Choroid plexus epithelial cell (primary cell): ENCODE measurements around the gene CTDSP2.
"Not testable (repeated sequence)": the region's sequence is repeated elsewhere in the genome, so short reads cannot be mapped to it uniquely, and the experiment has no call there.

Experiments
- DNase-seq: peaks from one replicate; pipeline ENCODE4 v3.0.0-alpha.2; 2010; ENCODE audit warnings: low read depth
- H3K4me3 ChIP-seq: 2 replicates; pipeline ENCODE4 v1.5.1; 2011; ENCODE audit warnings: low read depth, mild to moderate bottlenecking, control low read depth, low read length, moderate library complexity
- TF ChIP-seq, protein P1 (sequence below): conservative IDR thresholded peaks from 2 replicates; pipeline ENCODE4 v1.5.1; 2011; ENCODE audit warnings: low read depth, mild to moderate bottlenecking, control low read depth, inconsistent platforms, low read length, moderate library complexity

The CTDSP2 gene

DNA sequence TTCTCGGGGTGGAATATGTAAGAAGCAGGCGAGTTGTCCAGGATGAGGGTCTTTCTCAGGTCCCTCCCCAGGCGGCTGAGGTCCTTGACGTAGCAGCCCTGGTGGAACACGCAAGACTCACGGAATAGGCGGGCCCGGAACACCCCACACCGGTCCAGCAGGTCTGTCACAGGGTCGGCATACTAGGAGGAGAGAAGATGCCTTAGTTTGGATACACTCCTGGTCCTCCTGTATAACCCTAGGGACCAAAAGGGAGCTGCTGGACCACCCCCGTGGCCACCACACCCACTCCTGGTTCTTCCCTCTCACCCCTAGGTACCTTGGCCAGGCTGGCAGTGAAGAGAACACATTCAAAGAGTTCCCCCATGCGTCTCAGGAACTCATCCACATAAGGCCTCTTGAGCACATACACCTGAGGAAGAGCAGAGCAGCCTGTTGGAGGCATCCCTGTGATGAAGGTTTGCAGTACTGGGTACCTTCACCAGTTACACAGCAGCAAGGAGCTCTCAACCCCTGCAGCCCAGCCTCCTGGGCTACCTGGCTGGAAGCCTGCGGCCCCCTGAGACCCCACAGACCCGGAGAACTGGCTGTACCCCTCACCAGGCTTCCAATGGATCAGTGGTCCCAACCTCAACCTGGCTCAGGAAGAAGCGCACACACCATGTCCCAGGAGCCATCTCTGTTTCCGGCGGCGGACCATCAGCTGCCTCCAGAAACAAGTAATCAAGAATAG is 22.5 kb downstream of the CTDSP2 start:
- no peak overlapping the region for H3K4me3 ChIP-seq
- TF ChIP-seq, protein P1, sequence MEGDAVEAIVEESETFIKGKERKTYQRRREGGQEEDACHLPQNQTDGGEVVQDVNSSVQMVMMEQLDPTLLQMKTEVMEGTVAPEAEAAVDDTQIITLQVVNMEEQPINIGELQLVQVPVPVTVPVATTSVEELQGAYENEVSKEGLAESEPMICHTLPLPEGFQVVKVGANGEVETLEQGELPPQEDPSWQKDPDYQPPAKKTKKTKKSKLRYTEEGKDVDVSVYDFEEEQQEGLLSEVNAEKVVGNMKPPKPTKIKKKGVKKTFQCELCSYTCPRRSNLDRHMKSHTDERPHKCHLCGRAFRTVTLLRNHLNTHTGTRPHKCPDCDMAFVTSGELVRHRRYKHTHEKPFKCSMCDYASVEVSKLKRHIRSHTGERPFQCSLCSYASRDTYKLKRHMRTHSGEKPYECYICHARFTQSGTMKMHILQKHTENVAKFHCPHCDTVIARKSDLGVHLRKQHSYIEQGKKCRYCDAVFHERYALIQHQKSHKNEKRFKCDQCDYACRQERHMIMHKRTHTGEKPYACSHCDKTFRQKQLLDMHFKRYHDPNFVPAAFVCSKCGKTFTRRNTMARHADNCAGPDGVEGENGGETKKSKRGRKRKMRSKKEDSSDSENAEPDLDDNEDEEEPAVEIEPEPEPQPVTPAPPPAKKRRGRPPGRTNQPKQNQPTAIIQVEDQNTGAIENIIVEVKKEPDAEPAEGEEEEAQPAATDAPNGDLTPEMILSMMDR, result no peak
- no peak for DNase-seq

DNA sequence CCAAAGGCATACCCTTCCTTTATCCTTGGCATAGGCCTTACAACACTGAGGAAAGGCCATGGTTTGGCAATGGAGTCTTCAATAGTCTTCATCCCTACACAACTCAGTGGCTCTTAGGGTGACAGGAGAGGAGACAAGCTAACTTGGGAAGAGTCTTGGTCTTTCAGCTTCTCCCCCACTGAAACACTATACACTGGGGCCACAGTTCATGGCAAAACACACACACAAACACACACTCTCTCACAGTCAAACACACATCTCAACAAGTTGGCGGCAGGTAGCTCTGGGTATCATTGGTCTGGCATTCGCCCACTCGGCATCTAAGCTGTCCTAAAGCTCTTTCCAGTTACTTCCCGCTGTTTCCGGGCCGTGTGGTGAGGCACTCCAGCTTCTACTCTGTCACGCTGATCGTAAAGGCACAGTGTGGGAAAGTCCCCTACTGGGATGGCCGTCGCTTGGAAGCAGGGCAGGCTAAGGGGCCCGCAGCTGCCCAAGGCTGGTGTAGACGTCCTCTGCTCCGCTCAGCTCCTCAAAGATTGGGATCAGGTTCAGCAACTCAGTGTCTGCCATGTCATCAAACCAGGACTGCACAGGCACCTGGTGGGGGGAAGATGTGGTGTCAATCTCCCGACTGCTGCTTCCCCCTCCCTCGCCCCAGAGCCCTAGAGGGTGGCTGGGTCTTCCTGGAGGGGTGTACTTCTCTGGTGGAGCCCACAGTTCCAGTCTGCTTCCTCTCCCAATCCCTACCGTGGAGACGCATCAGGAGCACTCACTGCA is 23.2 kb downstream of the CTDSP2 start:
- no peak overlapping the region for H3K4me3 ChIP-seq
- TF ChIP-seq, protein P1, result no peak
- DNase-seq, result no peak

DNA sequence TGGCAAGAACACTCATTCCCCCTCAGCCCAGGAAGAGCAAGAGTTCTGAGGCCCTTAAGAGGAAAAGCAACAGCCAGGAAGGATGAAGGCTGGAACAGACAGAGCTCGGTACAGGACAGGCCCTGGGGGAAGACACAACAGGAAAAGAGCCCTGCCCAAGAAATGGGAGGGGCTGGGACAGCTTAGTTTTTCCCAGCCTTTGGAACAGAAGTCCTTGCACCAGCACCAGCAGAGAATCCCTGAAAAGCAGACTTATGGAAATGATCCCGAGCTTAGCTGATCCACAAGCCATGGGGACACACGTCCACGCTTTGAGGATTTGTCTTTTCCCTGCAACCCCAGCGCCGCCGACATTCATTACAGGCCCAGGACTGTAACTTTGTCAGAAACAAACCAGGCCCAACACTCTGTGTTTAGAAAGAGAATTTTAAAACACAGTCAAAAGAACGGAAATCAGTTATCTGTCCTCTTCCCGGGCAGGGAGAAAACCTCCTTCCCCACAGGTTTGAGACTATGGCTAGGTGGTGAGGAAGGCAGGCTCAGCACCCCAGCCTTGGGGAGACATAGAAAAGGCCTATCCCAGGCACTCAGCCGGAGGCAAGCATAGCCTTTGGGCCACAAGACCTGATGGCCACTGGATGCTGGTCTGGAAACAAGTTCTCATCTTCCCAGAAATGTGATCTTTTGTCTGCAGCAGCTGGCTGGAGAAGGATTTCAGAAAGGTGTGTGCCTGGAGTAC is 24.0 kb downstream of the CTDSP2 start:
- TF ChIP-seq, protein P1, result no peak
- DNase-seq, result no peak
- no peak overlapping the region for H3K4me3 ChIP-seq

DNA sequence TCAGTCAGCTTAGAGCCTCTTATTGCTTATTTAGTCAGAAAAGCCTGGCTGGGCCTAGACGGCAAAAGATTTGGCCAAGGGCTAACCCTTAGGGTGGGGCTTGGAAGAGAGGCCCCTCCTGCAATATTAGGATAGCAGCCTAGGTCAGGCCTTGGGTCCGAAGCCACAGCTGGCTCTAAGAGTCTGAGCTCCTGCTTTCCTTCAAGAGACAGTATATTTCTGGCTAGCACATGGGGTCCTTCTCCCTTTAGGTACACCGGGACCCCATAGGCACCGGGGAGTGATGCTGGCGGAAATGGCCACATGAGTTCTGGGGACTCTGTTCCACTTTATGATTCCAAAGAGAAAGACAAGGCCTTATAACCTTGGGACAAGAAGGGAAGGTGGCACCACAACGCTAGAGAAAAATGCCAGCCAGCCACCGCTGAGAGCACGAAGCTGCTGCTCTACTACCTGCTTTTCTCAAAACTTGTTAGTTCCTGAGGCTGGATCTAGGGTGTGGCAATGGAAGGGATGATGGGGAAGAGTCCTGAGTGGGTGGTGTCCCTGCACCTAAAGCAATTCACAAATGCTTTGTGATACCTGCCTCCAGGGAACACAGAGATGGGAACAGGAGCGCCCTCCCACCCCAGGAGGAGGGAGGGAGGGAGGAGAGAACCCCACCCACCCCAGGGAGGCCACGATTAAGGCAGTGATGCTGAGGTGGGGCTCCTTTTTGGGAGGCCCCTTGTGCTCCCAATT is 24.9 kb downstream of the CTDSP2 start:
- TF ChIP-seq, protein P1, result no peak
- H3K4me3 ChIP-seq, result no peak overlapping the region
- no peak for DNase-seq

DNA sequence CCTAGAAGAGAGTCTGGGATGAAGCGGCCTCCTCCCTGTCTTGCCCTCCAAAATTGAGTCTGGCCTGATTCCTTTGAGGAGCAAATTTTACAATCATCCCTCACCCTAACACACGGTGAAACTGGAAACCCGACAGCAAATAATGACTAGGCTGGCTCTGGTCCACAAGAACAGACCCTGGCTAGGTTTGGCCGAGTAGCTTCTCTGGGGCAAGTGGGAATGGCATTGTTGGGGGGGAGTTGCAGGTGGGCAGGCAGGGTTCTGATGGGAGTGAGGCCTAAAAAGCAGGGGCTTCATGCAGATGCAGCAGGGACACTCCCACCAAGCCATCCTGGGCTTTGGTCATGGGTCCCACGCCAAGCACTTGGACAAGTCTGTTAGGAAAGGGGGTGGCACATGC is 25.5 kb downstream of the CTDSP2 start:
- not testable (repeated sequence) for H3K4me3 ChIP-seq, DNase-seq

DNA sequence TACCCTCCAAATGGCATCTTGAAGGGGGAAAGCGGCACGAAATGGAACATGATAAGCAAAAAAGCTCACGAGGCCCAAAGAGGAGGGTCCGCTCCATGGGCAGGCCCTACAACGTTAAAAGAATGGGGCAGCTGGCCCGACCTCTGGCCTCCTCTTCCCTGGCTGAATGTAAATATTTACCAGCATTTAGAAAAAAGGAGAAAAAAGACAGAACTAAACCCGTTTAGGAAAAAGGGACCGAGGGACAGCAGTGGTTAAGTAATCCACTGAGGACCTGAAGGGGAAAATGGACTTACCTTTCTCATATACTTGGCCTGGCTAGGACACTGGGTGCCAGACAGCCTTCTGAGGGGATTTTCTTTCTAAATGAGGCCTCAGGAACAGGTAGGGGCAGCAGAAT is 26.4 kb downstream of the CTDSP2 start:
- not testable (repeated sequence) for H3K4me3 ChIP-seq

DNA sequence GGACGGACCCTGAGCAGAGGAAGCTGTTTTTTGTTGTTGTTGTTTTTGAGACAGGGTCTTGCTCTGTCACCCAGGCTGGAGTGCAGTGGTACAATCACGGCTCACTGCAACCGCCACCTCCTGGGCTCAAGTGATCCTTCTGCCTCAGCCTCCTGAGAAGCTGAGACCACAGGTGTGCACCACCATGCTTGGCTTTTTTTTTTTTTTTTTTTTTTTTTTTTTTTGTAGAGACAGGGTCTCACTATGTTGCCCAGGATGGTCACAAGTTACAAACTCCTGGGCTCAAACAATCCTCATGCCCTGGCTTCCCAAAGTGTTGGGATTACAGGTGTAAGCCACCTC is 28.6 kb downstream of the CTDSP2 start:
- not testable (repeated sequence) for DNase-seq, H3K4me3 ChIP-seq

More for the DNA sequence above, 26.4 kb downstream of the CTDSP2 start:
- DNase-seq, result not testable (repeated sequence)
